Hippocampal formation (tissue), 2 donors: ENCODE data around the gene C7orf57.

Source experiments
- DNase-seq, 2 donors: peaks; one replicate each; lab custom pipeline; 2025; lab: John Stamatoyannopoulos, UW

C7orf57 gene

DNA sequence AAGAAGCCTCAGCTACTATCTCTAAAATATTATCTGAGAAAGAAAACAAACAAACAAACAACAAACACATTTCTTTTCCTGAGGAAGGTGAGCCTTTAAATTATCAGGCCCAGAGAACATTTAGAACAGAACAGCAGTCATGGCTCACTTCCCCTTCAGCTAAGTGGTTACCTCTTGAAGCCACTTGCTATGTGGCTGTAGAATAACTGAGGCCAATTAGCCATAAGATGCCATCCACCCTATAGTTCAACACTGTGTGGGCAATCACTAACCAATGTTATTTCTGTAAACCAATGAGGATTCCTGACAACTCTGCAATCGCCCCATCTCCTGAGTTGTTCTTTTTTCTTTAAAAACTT lies 50.1 kb downstream of the C7orf57 start:
- no peak for DNase-seq

DNA sequence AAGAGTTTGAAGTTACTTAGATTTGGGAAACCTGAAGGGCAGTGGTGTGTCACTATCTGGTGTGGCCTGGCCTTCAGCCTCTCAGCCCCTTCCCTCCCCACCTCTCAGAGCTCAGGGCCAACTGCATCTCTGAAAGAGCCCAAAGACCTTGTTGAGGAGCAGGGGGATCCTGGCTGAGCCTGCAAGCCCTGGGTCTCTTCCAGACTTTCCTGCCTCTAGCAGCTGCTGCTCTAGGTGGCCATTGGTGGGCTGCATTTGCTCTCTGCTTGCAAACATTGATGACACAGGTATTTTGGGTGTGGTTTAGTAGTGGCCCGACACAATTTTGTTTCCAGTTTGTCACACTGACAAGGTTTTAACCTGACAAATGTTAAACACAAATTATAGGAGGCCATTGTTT lies 50.6 kb downstream of the C7orf57 start:
- DNase-seq: no peak

DNA sequence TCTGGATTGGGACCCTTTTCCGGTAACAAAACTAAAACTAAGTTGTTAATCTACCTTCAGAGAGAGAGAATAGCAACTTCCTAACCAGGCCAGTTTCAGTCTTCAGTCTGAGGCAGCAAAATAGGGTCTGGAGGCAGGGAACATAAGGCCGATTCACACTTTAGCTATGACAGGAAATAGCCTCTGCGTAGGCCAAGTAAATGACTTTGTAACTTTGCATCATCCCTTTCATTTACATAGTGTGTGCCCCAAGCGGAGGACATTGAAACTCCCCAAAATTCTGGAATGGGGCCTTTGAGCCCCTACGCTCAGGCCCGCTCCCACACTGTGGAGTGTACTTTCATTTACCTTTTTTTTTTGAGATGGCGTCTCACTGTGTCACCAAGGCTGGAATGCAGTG lies 52.0 kb downstream of the C7orf57 start:
- DNase-seq: no peak

DNA sequence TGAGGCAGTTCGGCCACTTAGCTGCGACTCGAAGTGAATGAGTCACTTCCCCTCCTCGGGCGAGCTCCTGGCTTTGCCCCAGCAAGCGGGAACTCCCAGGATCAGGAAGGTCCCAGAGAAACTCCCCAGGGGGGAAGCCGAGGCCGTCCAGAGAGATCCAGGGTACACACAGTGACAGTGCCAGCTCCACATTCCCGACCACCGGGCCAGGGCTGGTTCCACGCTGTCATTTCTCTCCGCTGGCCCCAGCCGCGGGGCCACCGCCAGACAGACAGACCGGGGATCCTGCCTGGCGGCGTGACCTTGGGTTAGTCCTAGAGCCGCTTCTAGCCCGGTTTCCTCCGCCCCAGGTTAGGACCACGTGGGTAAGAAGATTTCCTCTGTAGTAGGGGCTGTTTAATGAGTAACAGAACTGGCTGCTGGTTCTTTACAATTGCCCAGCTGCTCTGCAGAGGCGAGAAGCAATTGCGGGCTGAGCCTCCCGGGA lies 53.3 kb downstream of the C7orf57 start:
- peak in 1 of 2 donors; percentile 52 for DNase-seq

DNA sequence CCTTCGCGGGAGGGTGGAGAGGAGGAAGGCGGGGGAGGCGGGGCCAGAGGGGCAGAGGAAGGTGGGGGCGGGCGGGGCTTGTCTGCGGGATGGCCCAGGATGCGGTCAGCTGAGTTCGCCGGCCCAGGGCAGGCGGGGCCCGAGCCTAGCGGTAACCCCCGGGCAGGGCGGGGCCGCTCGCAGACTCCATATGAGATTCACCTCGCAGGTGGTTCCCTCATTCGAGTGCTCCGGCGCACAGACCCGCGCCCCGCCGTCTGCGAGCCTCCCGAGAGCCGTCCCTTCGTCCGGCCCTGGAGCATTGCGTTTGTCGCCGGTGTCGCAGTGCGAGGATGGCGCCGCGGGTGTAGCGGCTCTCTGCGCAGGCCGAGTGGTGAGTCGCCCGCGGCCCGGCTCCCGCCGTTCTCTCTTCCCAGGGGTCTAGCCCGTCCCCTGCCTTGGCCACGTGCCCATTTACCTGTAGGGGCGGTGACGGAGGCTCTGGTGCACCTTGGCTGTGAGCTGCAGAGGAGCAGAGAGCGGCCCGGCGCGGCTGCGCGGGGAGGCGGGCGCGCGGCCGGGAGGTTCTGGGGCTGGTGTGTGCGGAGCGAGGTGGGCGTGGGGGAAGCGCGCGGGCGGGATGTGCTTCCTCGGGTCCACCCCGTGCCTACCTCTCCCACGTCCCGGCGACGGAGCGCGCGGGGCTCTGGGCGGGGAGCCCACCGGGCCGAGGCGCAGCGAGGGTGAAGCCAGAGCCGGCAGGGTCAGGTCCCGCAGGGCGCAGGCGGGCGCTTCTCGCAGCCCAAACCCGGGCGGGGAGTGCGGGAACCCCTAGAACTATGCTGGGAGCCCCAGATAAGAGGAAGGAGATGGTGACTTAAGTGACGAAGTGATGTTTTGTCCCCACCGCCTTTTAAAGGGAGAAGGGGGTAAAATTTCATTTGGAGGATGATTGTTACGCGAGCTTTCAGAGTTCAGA lies 54.0 kb downstream of the C7orf57 start, which contains the start of gene UPP1:
Gene UPP1 (plus strand): TSS at position 220 of the 958 bp plus-strand sequence. CDS start 5,519 bp downstream, outside the sequence.
- peak; percentile 31 to 77 for DNase-seq

DNA sequence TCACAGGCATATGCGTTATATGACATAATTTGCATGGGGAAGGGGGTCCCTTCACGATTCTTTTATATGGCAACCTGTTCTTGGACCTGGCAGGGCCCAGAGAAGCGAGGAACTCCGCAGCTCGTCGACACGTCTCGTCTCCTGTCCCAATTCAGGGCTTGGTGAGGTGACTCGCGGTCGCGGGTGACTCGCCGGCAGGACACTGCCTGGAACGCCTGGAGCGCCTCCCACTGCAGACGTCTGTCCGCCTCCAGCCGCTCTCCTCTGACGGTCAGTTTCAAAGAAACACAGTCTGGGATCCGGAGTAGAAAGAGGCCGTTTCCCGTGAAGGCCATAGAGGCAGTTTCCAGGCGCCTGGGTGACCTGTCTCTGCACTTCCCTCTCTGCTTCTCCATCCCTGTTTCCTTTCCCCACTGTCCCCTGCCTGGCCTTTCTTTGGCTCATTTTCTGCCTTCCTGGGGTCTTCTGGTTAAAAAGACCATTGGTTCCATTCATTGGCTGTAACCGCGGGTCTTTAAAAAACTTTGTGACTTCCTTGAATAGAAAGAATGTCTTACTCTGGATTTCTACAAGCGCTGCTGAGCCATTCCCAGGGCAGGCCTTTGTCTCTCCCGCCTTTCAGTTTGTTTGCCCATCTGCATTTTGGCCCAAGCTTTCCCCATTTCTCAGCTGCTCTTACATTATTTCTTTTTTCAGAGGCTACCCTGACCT lies 54.9 kb downstream of the C7orf57 start:
- peak in 1 of 2 donors; percentile 29 for DNase-seq

DNA sequence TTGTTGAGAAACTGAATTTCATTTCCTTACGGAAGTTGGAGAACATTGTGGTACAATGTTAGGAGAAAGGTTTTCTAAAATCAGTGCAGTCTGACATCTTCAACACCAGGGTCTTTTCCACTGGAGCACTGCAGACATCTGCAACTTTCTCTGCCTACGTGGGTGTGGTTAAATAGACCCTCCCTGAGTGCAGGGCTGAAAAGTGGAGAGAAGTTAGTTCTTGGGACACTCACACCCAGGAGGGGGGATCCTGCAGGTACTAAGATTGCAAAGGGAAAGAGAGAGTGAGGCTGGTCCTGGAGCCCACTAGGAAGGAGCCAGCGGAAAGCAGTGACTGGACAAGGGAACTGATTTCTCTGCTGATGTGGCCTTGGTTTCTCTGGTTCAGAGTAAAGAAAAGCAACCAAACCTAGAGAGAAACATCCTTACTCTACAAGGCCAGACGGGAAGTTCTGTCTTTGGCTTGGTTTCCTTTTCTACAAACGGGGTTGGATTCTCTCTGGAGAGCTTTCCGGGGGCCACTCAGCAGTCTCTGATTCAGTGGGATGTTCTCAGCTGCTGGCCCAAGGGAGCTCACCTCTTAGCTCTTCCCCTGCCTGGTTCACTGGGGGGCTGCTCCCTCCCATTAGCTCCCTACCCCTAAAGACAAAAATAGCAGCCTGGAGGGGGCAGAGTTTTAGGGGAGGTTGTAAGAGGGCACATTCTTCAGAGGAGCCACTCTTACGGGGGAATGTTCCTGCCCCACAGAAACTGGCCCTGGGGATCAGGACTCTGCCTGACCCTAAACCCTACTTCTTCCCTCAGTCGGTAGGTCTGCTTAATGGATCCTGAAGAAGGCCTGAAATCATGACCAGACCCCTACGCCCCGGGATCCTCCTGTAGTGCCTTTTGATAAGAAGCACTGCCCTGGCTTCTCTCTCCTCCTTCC lies 56.4 kb downstream of the C7orf57 start:
- no peak for DNase-seq

DNA sequence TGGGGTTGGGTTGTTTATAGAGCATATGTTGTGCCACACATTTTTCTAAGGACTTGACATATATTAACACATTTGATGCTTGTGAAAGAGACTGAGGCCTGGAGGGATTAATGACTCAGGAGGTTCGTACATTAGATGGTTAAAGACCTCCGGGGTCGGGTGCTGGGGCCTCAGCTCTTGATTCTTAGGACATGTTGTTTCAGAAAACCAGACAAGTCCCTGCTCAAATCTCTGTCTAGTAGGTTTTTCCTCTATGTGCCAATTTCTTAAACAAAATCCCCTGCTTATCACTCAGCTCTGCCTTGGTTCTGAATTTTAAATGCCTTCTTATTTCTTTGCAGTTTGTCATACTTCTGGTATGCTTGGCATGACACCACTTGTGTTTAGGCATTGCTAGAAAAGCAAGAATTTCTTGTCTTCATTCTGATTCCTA lies 59.5 kb downstream of the C7orf57 start:
- no peak for DNase-seq

DNA sequence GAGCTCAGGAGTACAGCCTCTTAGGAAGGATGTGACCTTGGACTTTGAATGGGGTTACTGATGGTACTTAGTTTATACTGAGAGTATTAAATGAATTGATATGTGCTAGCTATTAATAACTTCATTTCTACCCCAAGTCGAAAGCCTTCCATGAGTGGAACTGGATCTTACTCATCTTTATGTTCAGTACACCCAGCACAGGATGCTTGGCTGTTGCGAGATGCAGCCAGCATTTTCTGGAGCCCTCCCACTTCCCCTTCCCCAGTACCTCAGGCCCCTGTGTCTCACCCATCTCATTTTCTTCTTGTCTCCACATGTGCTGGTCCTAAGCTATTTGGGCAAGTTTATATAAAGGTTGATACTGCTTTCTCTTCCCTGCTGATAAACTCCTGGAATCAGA lies 60.9 kb downstream of the C7orf57 start:
- no peak for DNase-seq

DNA sequence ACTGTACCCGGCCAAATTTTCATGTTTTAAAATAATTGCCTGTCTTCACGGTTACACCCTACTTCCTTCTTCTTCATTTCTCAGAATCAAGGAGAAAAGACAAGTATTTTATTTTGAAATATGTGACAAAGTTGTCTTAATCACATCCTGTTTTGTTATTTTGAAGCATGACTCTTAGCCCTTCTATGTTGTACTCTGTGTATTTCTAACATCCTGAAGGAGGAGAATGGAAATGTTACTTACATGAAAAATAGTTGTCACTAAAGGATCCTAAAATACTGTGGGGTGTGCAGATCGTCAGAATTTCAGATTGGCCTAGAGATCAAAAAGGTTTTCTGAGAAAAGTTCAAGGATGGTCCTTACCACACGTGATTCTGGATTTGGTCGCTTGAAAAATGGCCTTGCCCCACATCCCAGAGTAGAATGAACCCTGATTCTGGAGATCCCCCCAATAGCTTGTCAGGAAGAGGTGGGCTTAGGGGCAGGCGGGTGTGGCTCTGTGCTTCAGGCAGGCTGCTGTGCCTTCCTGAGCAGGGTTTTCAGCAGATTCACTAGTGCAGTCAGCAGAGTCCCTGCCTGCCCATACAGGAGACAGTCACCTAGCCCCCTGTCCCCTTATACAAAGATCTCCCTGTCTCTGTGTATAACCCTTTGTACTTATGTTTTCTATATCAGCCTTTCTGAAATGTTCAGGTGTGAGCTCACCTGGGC lies 62.3 kb downstream of the C7orf57 start:
- DNase-seq: no peak

DNA sequence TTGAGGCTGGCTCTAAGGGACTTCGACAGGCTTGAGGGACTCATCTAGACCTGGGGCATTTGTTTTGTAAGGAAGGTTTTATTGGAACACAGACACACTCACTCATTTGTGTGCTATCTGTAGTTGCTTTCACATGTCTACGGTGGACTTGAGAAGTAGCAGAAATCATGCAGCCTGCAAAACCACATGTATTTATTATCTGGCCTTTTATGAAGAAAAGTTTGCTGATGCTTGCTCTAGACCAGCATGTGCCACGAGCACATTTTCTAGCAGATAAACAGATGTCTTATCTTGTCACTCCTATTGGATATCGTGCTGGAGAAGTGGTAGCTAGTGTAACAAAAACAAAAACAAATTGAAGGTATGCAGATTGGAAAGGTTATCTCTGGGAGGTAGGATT lies 63.5 kb downstream of the C7orf57 start:
- DNase-seq: no peak

DNA sequence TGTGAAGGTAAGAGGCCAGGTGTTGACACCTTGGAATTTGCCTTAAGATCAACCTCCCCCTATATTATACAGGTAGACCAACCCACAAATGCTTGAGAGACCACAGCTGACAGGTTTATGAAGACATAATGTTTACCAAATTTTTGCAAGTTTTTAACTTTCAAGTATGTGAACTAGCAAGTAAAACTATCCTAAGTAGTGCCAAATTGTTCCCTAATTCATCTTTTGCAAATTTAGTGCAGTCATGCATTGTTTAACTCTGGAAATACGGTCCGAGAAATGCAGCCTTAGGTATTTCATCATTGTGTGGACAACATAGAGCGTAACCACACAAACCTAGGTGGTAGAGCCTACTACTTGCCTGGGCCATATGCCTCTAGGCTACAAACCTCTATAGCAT lies 64.4 kb downstream of the C7orf57 start:
- DNase-seq: no peak

DNA sequence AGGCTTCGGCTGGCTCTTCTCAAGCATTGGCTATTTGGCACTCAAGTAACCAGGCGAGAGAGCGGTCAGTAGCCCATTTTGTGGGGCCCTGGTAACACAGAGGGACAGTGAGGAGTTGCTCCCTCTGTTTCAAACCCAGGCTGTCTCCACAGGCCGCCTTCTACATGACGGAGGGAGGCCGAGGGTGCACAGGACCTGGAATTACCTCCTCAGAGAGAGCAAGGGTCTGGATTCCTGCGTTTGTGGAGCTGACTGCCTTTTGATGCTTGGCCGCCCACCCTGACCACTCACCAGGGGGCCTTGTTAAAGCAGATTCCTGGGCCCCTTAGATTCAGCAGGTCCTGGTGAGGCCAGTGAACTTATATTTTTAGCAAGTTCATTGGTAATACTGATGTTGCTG lies 66.0 kb downstream of the C7orf57 start:
- DNase-seq: no peak

DNA sequence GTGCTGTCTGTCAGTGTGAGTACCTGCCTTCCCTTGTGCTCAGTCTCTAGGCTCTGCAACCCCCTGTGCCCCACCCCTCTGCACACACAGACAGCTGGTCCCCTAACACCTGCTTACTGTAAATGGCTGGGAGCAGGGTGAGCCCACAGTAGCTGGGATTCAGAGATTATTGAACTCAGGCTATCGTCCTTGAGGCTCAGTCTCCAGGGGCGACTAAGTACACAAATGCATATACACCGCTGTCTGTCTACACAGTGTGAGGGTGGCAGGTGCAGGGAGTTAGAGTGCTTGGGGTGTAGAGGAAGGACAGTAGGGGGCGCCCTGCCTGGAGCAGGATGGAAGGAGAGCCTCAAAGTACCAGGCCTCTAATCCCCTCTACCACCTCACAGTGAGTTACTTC lies 66.6 kb downstream of the C7orf57 start:
- DNase-seq: no peak

DNA sequence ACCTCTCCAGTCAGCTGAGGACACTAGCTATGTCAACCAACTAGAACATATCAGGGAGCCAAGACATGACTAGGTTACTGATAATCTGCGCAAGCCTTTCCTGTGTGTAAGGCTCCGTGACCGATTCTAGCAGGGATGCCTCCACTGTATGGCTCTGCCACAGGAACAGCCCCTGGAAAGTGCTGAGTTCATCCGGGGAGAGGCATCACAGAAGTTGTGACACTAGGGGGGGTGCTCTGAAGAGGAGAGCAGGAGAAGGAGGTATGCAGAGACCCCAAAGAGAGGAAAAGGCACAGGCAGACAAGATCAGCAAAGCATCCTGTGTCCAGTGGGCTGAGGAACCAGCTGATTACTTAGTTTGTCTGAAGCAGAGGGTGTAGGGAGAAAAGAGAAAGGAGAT lies 67.2 kb downstream of the C7orf57 start:
- no peak for DNase-seq

DNA sequence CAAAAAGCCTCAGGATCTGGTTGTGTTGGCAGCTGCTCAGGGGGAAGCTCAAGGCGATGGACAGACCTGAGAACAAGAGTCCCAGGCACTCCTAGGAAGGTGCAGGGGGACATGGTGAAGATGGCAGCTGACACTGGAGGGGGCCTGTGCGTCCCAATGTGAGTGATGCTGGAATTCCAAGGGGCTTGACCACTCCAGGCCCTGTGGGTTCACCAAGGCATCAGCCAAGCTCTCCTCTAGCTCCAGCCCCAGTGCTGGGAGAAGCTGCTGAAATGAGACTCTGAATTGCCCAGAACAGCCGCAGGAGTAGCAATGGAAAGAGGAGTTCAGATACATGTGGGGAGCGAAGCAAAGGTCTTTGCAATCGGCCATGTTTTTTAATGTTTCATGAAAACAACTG lies 69.7 kb downstream of the C7orf57 start:
- no peak for DNase-seq

DNA sequence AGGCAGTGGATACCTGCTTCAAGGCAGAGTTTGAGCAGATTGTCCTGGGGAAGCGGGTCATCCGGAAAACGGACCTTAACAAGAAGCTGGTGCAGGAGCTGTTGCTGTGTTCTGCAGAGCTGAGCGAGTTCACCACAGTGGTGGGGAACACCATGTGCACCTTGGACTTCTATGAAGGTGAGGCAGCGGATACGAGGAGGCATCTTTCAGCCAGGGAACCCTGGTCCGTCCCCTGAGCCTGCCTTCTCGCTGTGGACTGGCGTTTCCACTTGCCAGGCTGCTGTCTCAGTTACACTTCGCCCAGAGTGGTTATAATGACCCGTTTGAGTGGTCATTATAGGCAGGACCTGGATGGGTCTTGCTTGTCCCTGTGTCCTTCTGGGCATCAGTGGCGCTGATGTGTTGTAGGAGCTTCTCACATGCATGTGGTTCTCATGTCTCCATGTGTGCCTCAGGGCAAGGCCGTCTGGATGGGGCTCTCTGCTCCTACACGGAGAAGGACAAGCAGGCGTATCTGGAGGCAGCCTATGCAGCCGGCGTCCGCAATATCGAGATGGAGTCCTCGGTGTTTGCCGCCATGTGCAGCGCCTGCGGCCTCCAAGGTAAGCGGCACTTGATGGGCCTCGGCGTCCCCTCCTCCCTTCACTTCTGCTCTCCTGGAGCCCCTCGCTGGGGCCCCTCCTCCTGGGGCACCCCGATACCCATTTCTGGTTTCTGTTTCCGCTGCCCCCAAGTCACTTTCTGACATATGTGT lies 71.7 kb downstream of the C7orf57 start:
- no peak for DNase-seq

DNA sequence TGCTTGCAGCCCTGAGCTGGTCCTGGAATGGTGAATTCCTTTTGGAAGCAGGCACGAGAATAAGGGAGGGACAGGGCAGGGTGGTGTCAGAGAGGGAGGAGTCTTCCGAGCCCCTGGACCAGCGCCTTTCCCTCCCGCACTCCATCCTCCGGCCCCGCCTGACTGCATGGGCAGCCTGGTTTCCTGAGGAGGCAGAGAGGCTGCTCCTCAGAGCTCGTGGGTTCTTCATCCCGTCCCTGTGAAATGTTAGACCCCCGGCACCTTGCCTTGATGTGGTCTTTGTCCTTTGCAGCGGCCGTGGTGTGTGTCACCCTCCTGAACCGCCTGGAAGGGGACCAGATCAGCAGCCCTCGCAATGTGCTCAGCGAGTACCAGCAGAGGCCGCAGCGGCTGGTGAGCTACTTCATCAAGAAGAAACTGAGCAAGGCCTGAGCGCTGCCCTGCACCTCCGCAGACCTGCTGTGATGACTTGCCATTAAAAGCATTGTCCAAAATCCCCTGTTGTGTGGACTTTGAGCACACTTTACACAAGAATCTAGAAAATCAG lies 72.7 kb downstream of the C7orf57 start:
- no peak for DNase-seq

DNA sequence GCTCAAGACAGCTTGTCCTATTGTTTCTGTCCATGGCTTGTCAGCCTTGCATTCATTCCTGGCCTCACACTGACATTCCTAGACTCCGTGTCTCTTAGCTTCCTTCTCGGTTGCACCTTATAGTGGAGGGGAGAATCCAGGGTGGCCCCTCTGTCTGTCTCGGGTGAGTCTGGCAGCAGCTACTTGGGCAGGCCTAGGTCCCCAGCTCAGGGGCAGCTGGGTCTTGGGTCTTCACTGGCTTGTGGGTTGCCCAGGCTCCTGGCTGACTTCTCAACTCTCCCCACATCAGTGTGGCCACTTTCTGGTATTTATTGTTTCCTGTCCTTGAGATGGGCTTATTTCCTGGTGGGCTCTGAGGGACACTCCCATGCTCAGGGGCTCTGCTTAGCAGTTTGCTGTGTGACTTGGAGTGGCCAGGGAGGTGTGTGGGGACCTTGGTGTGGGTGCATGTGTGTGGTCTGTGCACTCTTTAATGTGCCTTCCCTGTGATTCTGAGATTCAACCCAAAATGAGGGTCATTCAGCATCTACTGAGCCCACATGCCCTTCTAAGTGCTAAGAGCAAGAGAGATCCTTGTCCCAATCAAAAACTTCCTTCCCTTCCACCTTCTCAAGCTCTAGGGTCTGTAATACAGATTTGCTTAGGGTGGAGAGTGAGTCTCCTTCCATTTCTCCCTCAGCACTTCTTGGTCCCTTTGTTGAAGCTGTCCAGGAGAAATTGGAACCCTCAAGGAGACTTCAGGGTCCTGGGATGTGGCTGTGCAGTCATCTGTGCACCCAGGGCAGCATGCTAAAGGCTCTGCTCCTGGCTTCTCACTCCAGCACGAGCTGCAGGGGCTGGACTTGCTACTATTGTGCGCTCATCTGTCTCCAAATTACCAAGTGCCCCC lies 73.9 kb downstream of the C7orf57 start:
- DNase-seq: no peak
